ENCODE results near the gene MTMR1.

DNA sequence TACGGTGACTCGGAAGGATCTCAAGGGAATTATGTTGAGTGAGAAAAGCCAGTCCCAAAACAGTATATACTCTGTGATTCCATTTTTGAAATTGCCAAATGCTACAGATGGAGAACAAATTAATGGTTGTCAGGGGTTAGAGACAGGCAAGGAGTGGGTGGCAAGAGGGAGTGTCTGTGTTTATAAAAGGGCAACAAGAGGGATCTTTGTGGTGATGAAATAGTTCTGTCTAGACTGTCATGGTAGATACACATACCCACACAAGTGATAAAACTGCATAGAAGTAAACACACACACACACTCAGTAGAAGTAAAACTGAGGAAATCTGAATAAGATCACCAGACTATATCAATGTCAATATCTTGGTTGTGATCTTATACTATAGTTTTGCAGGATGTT is 112.5 kb downstream of the MTMR1 start:
- no peak for TF ChIP-seq GATA2 (IDR thresholded peaks at IDR 0.05; ENCODE audit: low read depth, low read length)
- no peak for TF ChIP-seq GATA3 (IDR thresholded peaks at IDR 0.05; ENCODE audit: low read depth, low read length)

All from SH-SY5Y (cell line).